ENCODE results near the gene AAK1.

- TF ChIP-seq CTCF (conservative IDR thresholded peaks at IDR 0.05; ENCODE audit: low read depth, low read length) (no peak), EZH2 (IDR thresholded peaks at IDR 0.05; ENCODE audit: borderline replicate concordance, low read depth, low read length, poor library complexity, severe bottlenecking) (no peak)
These were observed 65.4 kb downstream of the AAK1 start for GRCh38 chr2:69578198-69578540.

Data from A673 (cell line).